Adrenal gland (tissue), 5 donors: Measurements from ENCODE around the gene CCNY.

Experiments
- CTCF ChIP-seq, 6 experiments: fragments of 450-650 bp in 4 of 6; fragments of 200-600 bp in 2 of 6; sonication (generic) in 1 of 6; IDR thresholded peaks; 1 replicate in 5 of 6; 2 replicates in 1 of 6; pipeline versions ENCODE4 v1.5.1 to v1.8.0; 2016 to 2021; ENCODE audit warnings: antibody characterized with exemption in 6 of 6, mild to moderate bottlenecking in 2 of 6, moderate library complexity in 1 of 6
- POLR2A ChIP-seq, 2 donors: fragments of 450-650 bp; IDR thresholded peaks; one replicate each; pipeline ENCODE4 v1.6.1; 2017; ENCODE audit warnings: antibody characterized with exemption in 2 of 2, mild to moderate bottlenecking in 2 of 2, moderate library complexity in 1 of 2
- donor health status: DM: no; HTN: no; CAD: no.

DNA sequence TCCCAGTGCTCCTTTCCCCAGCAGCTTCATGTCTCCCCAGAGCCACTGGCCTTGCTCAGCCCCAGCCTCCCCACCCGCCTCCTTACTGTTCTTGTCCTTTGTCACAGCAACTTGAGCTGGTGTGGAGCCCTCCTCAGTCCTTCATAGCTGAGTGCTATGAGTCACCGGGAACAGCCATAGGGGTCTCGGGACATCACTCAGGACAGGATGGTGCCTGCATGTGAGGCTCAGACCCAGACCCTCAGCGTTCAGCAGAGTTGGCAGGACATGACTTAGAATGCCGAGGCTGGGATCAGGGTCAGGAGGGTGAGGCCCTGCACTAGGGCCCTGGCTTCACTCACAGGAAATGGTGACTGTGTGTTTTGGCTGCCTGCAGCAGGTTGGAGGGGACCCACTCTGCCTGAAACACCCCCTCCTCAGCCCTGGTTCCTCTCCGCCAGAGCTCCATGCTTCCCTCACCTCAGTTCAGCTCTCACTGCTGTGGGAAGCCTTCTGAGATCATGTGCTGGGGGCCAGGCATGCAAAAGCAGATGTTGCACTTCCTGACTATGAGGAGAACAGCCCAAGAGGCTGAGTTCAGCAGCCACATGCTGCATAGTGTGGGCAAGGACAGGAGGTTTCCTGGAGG is 228.1 kb downstream of the CCNY start:
- TF ChIP-seq CTCF (IDR thresholded peaks at IDR 0.05), result no peak
- TF ChIP-seq POLR2A (IDR thresholded peaks at IDR 0.05), result no peak
